Activated T-cell treated with anti-CD3 and anti-CD28 coated beads, Interleukin-2, amount 50 U/mL, for 4 hours (primary cell): ENCODE data around the gene GIPC2. TPM values are rescaled to one million over a fixed set of nuclear protein-coding genes. Genes with fewer than 3 reads are reported as not detected.
A peak's percentile ranks its signal among the peaks of the same experiment; 100 is the strongest.
"Not testable (repeated sequence)": the region's sequence is repeated elsewhere in the genome, so short reads cannot be mapped to it uniquely, and the experiment has no call there.

Experiments used
- ATAC-seq, 2 donors: fragments of 200-7000 bp; cut with Tn5 transposase; one replicate each; pipeline ENCODE4 v1.10.0; 2021
- DNase-seq: peaks from one replicate; pipeline ENCODE4 v3.0.0-alpha.2; 2020
- H3K27me3 Mint-ChIP-seq: one replicate; pipeline ENCODE4 v1.8.0; 2021; ENCODE audit warnings: low read depth, mixed read lengths
- H3K36me3 Mint-ChIP-seq: one replicate; pipeline ENCODE4 v1.8.0; 2022; ENCODE audit warnings: mixed read lengths; ENCODE audit not compliant: insufficient read depth
- H3K4me1 Mint-ChIP-seq: one replicate; pipeline ENCODE4 v1.8.0; 2021; ENCODE audit warnings: low read depth, mixed read lengths
- H3K4me3 Mint-ChIP-seq: one replicate; pipeline ENCODE4 v1.8.0; 2021; ENCODE audit warnings: mild to moderate bottlenecking, moderate library complexity, mixed read lengths
- H3K9me3 Mint-ChIP-seq: one replicate; pipeline ENCODE4 v1.8.0; 2021; ENCODE audit warnings: mixed read lengths
- total RNA-seq, 3 donors: library from RNA; stranded (reverse); gene quantifications; one replicate each; pipeline ENCODE4 v1.2.1, GENCODE V29; 2021

Gene GIPC2
- total RNA-seq, 3 donors from 2014 or later, result 0.11 to 0.35 TPM; not detected in 1

DNA sequence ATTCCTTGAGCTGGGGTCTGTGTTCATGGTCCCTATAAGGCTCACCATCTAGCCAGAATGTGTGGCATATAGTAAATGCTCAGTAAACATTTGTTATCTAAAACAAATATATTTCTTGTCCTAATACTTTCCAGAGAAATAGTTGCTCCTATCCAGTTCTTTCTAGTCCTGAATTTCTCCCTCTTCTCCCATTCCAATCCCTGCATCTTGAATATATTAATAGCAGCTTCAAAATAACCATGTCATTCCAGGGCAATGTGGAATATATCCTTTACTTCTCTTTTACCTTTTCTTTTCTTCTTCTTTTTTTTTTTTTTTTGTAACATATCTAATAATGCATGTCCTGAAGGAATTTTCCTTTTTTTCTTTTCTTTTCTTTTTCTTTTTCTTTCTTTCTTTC, 30.6 kb upstream of the GIPC2 start:
- no peak for ATAC-seq
- peaks cover 2% of the 10 kb centered on the region for H3K4me1 Mint-ChIP-seq
- H3K4me3 Mint-ChIP-seq, result no peak overlapping the region
- H3K27me3 Mint-ChIP-seq, result no peaks in the 10 kb centered on the region
- no peaks in the 10 kb centered on the region for H3K9me3 Mint-ChIP-seq
- no peak for DNase-seq
- peaks cover 22% of the 10 kb centered on the region for H3K36me3 Mint-ChIP-seq

DNA sequence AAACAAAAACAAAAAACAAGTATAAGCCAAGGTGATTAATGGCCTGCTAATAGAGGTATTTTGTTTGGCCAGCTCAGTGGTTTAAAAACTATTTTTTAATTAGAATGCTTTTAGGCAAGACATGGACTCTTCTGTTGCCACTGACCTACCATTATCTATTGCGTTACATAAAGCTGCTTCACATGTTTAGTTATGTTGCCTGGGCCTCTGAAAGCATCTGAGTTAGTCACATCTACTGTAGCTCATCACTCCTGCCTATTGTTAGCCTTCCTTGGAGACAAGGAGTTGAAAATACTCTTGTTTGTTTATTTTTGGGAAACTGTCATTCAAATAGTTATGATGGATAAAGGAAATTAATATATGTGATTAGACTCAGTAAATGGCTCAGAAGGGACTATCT, 26.7 kb upstream of the GIPC2 start:
- ATAC-seq (no peak), DNase-seq (no peak)
- H3K4me1 Mint-ChIP-seq, result no peaks in the 10 kb centered on the region
- peaks cover 17% of the 10 kb centered on the region for H3K36me3 Mint-ChIP-seq
- no peaks in the 10 kb centered on the region for H3K27me3 Mint-ChIP-seq
- no peak overlapping the region for H3K4me3 Mint-ChIP-seq
- no peaks in the 10 kb centered on the region for H3K9me3 Mint-ChIP-seq

DNA sequence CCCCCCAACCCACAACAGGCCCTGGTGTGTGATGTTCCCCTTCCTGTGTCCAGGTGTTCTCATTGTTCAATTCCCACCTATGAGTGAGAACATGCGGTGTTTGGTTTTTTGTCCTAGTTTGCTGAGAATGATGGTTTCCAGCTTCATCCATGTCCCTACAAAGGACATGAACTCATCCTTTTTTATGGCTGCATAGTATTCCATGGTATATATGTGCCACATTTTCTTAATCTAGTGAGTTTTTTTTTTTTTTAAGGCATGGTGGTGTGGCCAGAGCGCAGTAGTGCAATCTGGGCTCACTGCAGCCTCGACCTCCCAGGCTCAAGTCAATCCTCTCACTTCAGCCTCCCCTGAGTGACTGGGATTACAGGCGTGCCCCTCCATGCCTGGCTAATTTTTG, 24.6 kb upstream of the GIPC2 start:
- not testable (repeated sequence) for H3K4me3 Mint-ChIP-seq, DNase-seq, H3K36me3 Mint-ChIP-seq, H3K4me1 Mint-ChIP-seq, H3K27me3 Mint-ChIP-seq, H3K9me3 Mint-ChIP-seq, ATAC-seq

DNA sequence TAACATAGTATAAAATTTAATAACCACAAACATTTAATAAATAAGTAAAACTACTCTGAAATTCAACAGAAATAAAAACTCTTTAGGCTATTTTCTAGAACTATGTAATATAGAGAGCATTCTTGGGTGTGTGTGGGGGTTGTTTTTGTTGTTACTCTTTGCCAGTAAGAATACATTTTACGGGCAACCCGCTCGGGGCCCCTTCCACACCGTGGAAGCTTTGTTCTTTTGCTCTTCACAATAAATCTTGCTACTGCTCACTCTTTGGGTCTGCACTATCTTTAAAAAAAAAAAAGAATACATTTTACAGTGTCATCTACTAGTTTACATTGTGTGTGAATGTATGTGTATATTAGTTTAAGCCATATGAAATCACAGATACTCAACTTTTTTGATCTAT, 16.0 kb upstream of the GIPC2 start:
- ATAC-seq (no peak), DNase-seq (no peak)
- no peaks in the 10 kb centered on the region for H3K36me3 Mint-ChIP-seq
- H3K4me3 Mint-ChIP-seq, result no peak overlapping the region
- no peaks in the 10 kb centered on the region for H3K27me3 Mint-ChIP-seq
- no peaks in the 10 kb centered on the region for H3K4me1 Mint-ChIP-seq
- no peaks in the 10 kb centered on the region for H3K9me3 Mint-ChIP-seq

DNA sequence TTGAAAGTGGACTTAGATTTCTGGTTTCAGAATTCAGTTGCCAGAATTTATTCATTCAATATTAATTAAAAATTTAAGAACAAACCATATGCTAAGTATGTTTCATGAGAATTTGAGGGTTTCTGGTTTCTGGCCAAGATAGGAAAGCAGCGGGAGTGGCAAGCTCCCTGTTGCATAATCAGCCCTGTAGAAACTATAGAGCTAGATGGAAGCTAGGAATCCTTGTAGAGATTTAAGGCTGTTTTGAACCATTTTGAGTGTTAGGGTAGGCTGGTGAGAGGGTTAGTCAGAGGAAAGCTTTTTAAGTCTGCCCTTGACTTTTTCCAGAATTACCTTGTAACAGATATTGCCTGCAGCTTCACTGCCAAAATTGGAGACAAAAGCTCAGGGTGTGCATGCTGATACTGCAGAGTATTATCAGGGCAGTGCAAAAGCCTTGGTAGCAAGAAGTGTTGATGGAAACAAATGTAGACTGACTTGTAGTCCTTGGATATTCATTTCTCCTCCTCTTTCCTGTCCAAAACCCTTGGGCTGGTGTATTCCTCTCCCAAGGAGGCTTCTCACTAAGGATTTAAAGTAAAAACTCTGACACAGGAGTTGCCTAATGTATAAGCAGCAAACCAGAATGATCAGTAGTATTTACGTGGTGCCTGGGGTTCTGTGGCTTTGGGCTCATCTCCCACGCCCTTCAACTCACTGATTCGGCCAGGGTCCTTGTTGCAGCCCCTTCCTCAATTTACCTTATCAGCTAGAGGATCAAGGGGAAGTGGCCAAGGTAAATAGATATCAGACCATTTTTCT, 12.6 kb upstream of the GIPC2 start:
- Mint-ChIP-seq H3K36me3 (no peaks in the 10 kb centered on the region), H3K4me1 (no peaks in the 10 kb centered on the region), H3K9me3 (no peaks in the 10 kb centered on the region), H3K27me3 (peaks cover 4% of the 10 kb centered on the region), H3K4me3 (no peak overlapping the region)
- no peak for ATAC-seq
- DNase-seq, result no peak

DNA sequence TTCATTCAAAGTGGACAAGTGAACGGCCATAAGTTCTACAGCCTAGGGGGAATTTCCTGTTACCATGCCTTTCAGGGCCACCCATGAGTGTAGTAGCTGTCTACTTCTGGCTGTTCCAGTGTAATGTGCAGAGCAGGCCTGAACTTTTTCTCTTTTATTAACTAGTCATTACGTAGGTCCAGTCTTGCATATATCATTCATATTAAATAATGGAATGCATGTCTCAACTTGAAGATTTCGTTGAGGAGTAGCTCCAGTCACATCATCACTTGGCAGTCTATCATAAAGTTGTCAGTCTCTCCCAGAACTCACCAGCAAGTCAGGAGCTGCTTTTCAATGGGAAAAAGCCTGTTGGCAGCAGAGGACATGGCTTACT, 12.0 kb upstream of the GIPC2 start:
- DNase-seq, result no peak
- Mint-ChIP-seq H3K9me3 (no peaks in the 10 kb centered on the region), H3K27me3 (peaks cover 6% of the 10 kb centered on the region), H3K4me1 (no peaks in the 10 kb centered on the region), H3K36me3 (no peaks in the 10 kb centered on the region), H3K4me3 (no peak overlapping the region)
- no peak for ATAC-seq

DNA sequence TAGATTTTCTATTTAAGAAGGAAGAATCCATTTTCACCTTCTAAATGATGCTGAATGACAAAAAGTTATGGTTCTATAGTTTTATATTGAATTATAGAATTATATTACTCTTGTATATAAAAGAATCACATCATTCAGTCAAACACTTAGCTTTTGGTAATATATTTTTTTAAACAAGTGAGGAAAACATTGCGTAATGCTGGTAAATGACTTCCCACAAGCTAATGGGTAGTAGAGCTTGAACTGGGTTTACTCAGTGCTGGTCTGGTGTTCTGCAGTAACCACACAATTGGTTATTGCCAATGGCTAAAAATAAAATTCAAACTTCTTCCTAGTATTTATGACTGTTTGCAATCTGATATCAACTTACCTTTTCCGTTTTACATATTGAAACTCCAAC, 10.6 kb upstream of the GIPC2 start:
- Mint-ChIP-seq H3K27me3 (peaks cover 6% of the 10 kb centered on the region), H3K9me3 (no peaks in the 10 kb centered on the region), H3K4me3 (no peak overlapping the region), H3K36me3 (no peaks in the 10 kb centered on the region), H3K4me1 (no peaks in the 10 kb centered on the region)
- DNase-seq (no peak), ATAC-seq (no peak)

DNA sequence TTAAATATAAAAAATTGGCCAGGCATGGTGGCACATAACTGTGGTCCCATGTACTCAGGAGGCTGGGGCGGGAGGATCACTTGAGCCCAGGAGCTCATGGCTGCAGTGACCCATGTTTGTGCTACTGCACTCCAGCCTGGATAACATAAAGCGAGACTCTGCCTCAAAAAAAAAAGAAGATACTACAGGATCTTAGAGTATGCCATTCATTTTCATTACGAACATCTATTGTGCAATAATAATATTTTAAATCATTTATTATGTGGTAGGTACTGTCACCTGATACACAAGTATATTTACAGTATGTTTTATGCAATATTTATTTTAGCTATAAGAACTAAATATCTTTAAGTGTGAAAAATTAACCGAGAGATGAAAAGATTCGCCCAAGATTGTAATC, 9.3 kb upstream of the GIPC2 start:
- Mint-ChIP-seq H3K4me3 (no peak overlapping the region), H3K36me3 (no peaks in the 10 kb centered on the region), H3K4me1 (peaks cover 9% of the 10 kb centered on the region), H3K27me3 (peaks cover 6% of the 10 kb centered on the region), H3K9me3 (peaks cover 2% of the 10 kb centered on the region)
- DNase-seq (no peak), ATAC-seq (no peak)

DNA sequence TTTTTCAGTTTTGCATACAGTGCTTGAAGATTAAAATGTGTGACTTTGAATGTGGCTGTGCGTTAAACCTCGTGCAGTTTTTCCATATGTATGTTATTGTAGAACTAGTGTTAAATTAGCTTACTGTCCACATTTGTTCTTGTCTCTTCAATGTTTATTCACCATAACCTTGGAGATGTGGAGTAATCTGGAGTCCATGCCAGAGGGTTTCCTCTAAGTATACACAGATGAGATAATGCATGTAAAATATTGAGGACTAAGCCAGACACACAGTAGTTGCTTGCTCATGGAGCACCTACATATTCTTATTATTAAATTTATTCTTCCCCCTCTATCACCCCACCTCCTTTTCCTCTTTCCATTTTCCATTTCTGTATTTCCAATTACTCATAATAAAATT, 7.7 kb upstream of the GIPC2 start:
- no peak for ATAC-seq
- peaks cover 9% of the 10 kb centered on the region for H3K4me1 Mint-ChIP-seq
- no peak overlapping the region for H3K4me3 Mint-ChIP-seq
- DNase-seq, result no peak
- H3K27me3 Mint-ChIP-seq, result peaks cover 6% of the 10 kb centered on the region
- peaks cover 2% of the 10 kb centered on the region for H3K9me3 Mint-ChIP-seq
- no peaks in the 10 kb centered on the region for H3K36me3 Mint-ChIP-seq

DNA sequence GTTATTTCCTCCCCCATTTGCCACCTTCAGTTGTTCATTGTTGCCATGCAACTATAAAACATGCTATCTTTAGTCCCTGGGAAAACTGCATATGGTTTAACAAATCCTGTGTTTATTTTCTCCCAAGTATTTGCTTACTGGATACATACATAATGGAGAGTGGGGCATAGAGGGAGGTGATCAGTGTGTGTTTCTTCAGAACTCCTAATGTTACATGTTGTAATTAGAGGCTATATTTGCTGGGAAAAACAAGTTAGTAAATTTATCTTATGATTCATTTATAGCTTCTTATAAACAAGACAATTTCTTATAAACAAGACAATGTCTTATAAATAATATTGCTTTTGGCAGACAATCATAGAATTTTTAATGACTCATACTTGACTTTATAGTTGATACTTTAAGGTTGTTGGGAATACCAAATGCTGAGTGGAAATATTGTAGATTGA, 7.3 kb upstream of the GIPC2 start:
- Mint-ChIP-seq H3K9me3 (peaks cover 2% of the 10 kb centered on the region), H3K4me3 (no peak overlapping the region), H3K27me3 (peaks cover 6% of the 10 kb centered on the region), H3K36me3 (no peaks in the 10 kb centered on the region), H3K4me1 (peaks cover 9% of the 10 kb centered on the region)
- no peak for ATAC-seq
- no peak for DNase-seq

DNA sequence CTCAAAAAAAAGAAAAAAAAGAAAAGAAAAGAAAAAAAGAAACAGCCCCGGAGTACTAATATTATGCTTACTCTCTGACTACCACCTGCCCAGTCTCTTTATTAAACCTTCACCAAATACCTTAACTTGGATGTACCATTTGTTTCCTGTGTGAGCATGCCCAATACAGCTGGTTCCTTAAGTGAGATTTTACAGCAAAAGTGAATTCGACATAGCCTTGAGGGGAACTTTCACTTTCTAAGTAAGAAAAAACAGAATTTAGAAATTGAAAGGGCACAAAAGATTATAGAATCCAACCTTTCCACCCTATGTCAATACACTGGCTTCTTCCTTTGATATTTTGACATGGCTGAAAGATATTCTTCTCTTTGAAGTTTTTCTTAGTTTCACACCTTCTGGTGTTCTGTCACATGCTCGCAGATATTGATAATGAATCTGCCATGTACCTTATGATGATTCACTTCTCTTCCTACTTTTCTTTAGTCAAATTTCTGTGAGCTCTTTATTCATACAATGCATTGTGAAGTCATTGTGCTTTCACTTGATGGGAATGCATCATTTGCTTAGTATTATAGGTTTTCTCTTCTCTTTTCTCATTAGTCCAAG, 5.2 kb upstream of the GIPC2 start:
- H3K36me3 Mint-ChIP-seq, result no peaks in the 10 kb centered on the region
- H3K27me3 Mint-ChIP-seq, result peaks cover 17% of the 10 kb centered on the region
- peak overlapping the region; percentile 24 for H3K4me3 Mint-ChIP-seq
- peaks cover 15% of the 10 kb centered on the region for H3K4me1 Mint-ChIP-seq
- ATAC-seq (peak; percentile 81 to 94), DNase-seq (no peak)
- peaks cover 2% of the 10 kb centered on the region for H3K9me3 Mint-ChIP-seq

DNA sequence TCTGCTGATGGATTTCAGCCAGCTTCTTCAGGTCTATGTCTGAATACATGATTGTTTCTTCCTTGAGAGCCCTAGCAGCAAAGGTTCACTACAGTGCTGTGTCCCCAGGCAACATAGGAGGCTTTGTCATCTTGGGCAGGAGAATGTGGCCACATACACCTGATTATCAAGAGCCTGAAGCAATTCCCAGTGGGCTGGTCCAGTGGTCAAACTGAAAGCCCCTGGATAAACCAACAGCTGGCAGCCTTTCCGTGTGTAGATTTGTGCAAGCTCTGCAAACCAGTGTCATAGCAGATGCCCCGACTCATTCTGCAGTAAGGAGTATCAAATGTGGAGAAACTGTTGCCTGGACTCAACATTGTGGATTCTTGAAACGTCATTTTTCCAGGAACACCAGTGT, 2.3 kb upstream of the GIPC2 start:
- Mint-ChIP-seq H3K27me3 (peaks cover 37% of the 10 kb centered on the region), H3K36me3 (no peaks in the 10 kb centered on the region), H3K4me3 (no peak overlapping the region), H3K4me1 (peaks cover 26% of the 10 kb centered on the region), H3K9me3 (peaks cover 2% of the 10 kb centered on the region)
- no peak for DNase-seq
- no peak for ATAC-seq

DNA sequence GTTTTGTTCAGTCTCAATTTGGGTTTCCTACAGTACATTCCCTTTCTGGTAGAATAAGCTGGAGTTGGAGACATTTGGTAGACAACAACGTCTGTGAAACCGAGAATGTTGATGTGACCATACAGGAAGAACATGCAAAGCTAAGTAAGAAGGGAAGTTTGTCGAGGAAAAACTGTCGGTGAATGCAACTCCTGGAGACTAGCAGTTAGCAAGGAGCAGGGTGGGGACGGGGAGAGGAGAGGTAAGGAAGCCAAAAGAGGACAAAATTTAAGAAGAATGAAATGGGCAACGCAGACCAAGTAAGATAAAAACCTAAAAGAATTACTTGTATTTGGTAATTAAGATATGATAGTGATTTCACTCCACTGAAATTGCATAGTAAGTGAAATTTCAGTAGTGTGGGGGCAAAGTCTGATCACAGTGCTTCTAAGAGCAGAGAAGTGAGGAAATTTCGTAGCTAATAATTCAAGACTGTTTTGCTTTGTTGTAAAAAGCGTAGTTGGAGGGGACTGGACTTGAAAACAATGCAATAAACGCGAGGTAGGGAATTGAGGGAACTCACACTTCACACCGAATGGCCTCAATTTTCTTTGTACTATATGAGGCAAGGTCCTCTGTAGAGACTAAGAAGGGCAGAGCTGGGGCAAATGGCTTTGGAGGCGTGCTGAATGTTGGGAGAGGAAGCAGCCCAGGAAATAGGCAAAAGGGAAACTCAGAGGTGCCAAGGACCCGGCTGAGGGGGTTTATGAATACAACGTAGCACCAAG, 787 bp upstream of the GIPC2 start:
- Mint-ChIP-seq H3K36me3 (no peaks in the 10 kb centered on the region), H3K27me3 (peaks cover 44% of the 10 kb centered on the region), H3K9me3 (peaks cover 2% of the 10 kb centered on the region), H3K4me1 (peaks cover 28% of the 10 kb centered on the region), H3K4me3 (peak overlapping the region; percentile 69)
- DNase-seq, result no peak
- ATAC-seq, result no peak

DNA sequence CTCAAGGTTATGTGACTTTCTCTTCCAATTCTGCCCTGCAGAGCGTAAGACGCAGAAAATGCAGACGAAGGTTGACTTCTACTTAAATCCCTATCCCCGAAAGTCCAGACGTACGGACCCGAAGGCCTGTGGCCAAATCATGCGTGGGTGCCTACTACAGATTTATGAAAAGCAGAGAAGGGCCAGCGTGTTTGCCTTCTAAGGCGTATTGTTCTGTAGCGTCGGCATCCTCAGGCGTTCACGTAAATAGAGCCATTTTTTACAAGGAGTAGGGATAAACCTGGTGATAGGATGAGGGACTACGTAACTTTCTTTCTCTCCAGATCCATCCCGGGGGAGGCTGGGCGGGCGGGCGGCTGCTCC, 222 bp upstream of the GIPC2 start:
- H3K4me1 Mint-ChIP-seq, result peaks cover 26% of the 10 kb centered on the region

DNA sequence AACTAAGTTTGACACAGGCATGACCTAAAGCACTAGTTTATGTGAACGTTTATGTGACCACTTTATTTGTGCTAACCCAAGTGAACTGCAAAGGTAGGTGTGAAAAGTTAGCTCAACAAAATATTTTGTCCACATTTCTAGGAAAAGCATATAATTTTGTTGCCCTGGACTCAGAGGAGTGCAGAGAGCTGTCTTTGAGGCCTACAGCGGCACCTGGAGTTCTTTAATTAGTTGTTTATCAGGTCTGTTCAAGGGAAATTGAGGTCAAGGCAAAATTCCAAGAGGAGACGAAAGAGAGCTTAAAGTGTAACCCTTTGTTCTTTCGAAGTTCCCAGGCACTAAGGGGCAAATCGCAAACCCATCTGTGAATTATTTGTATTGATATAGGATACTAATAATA, 1.3 kb downstream of the GIPC2 start:
- no peak for DNase-seq
- Mint-ChIP-seq H3K4me3 (peak overlapping the region; percentile 76), H3K9me3 (no peaks in the 10 kb centered on the region), H3K4me1 (peaks cover 19% of the 10 kb centered on the region), H3K36me3 (no peaks in the 10 kb centered on the region), H3K27me3 (peaks cover 49% of the 10 kb centered on the region)
- no peak for ATAC-seq

More for the DNA sequence above, 222 bp upstream of the GIPC2 start:
- H3K36me3 Mint-ChIP-seq, result no peaks in the 10 kb centered on the region
- ATAC-seq (no peak), DNase-seq (no peak)
- peaks cover 44% of the 10 kb centered on the region for H3K27me3 Mint-ChIP-seq
- H3K4me3 Mint-ChIP-seq, result peak overlapping the region; percentile 69
- peaks cover under 1% of the 10 kb centered on the region for H3K9me3 Mint-ChIP-seq
